ENCODE results near the gene NSDHL. TPM values are rescaled to one million over a fixed set of nuclear protein-coding genes. Genes with fewer than 3 reads are reported as not detected.

Gene NSDHL
- total and polyA plus RNA-seq, 2 of the 13 experiments (the other 11 are each of a cell fraction or from before 2014, with no cell fraction given), result 26.2 to 49.3 TPM

DNA sequence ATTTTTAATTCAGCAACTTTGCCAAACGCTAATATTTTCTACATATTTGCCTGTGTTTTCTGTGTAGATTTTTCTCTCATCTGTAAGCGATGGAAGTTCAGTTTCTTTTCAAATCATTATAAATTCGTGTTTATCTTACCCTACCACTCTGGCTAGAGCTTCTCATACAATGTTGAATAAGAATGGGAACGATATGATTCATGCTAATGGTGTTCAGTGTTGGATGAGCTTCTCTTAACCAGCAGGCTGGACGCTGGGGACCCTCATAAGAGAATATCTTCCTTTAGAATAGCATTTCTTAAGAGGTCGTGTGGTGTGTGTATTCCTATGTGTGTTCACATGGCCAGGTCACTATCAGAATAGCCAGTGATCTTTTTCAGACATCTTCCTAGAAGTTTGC is 31.0 kb downstream of the NSDHL start:
- ChIA-PET CTCF (ENCODE audit: low intra/inter-chr PET ratio, low total read pairs) (no interaction called here), POLR2A (no interaction called here)
- 92% methylated on average over 6 of the region's 6 CpGs for WGBS (ENCODE audit: low lambda C conversion rate)
- FAIRE-seq (no peak), DNase-seq (ENCODE audit: low spot score) (no peak), ATAC-seq (no peak)
- no TSS peak for BruUV-seq (replicated peaks)
- TF ChIP-seq ARNTL (CRISPR knock-in tag; IDR thresholded peaks at IDR 0.05) (no peak), MZF1 (CRISPR knock-in tag; IDR thresholded peaks at IDR 0.05; ENCODE audit: borderline replicate concordance) (no peak), ZNF605 (CRISPR knock-in tag; IDR thresholded peaks at IDR 0.05) (no peak), ZNF652 (CRISPR knock-in tag; IDR thresholded peaks at IDR 0.05; ENCODE audit: borderline replicate concordance, low read depth) (no peak), POLR2A (IDR thresholded peaks at IDR 0.05; ENCODE audit: insufficient read depth in 1 of 2, low read depth in 2 of 2, low read length in 2 of 2) (no peak), JARID2 (CRISPR knock-in tag; IDR thresholded peaks at IDR 0.05; ENCODE audit: insufficient replicate concordance) (no peak), SUZ12 (IDR thresholded peaks at IDR 0.05; ENCODE audit: low read depth, low read length) (no peak), ZNF282 (IDR thresholded peaks at IDR 0.05; ENCODE audit: partially characterized antibody) (no peak), PCBP2 (optimal IDR thresholded peaks at IDR 0.05; ENCODE audit: low read depth, low read length, poor library complexity, severe bottlenecking) (no peak), KDM2A (CRISPR knock-in tag; IDR thresholded peaks at IDR 0.05; ENCODE audit: borderline replicate concordance, low read depth) (no peak), CBX2 (IDR thresholded peaks at IDR 0.05; ENCODE audit: low read depth, low read length) (no peak), CBX2 (CRISPR knock-in tag; IDR thresholded peaks at IDR 0.05; ENCODE audit: low read depth) (no peak), NFKB2 (CRISPR knock-in tag; IDR thresholded peaks at IDR 0.05; ENCODE audit: borderline replicate concordance) (no peak), TEAD3 (CRISPR knock-in tag; optimal IDR thresholded peaks at IDR 0.05; ENCODE audit: borderline replicate concordance) (no peak), ZSCAN9 (CRISPR knock-in tag; IDR thresholded peaks at IDR 0.05; ENCODE audit: borderline replicate concordance) (no peak), ZNF567 (CRISPR knock-in tag; IDR thresholded peaks at IDR 0.05; ENCODE audit: borderline replicate concordance) (no peak), ZMAT3 (CRISPR knock-in tag; conservative IDR thresholded peaks at IDR 0.05) (no peak)
- TF ChIP-seq, protein P1, sequence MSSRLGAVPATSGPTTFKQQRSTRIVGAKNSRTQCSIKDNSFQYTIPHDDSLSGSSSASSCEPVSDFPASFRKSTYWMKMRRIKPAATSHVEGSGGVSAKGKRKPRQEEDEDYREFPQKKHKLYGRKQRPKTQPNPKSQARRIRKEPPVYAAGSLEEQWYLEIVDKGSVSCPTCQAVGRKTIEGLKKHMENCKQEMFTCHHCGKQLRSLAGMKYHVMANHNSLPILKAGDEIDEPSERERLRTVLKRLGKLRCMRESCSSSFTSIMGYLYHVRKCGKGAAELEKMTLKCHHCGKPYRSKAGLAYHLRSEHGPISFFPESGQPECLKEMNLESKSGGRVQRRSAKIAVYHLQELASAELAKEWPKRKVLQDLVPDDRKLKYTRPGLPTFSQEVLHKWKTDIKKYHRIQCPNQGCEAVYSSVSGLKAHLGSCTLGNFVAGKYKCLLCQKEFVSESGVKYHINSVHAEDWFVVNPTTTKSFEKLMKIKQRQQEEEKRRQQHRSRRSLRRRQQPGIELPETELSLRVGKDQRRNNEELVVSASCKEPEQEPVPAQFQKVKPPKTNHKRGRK (CRISPR knock-in tag; IDR thresholded peaks at IDR 0.05), result no peak
- H3K27me3 ChIP-seq (ENCODE audit: control insufficient read depth in 1 of 2, insufficient read depth in 2 of 2, low read length in 2 of 2), result no peaks in the 10 kb centered on the region
- in situ Hi-C loops (cut with HindIII; ENCODE audit: extremely low pct_ligation_motif_present, low pct_unique_long_range_greater_than_20kb), result no loop called here
- H3K79me2 ChIP-seq (ENCODE audit: insufficient read depth, low read length), result no peaks in the 10 kb centered on the region
- no peak overlapping the region for H3K27ac ChIP-seq (ENCODE audit: extremely low read length, insufficient read depth, low read length)
- H3K4me1 ChIP-seq (ENCODE audit: insufficient read depth, low read length), result no peaks in the 10 kb centered on the region
- peaks cover 1 to 61% of the 10 kb centered on the region in 2 experiments for H3K36me3 ChIP-seq (replicated peaks in 1 of 2; ENCODE audit: control insufficient read depth in 1 of 2, insufficient read depth in 2 of 2, low read length in 2 of 2)
- no peaks in the 10 kb centered on the region for H4K20me1 ChIP-seq (ENCODE audit: insufficient read depth, low read length)
- no peak overlapping the region for H3K4me2 ChIP-seq (ENCODE audit: low read depth, low read length)
- H3K9ac ChIP-seq (ENCODE audit: insufficient read depth, low read depth, low read length), result no peak overlapping the region
- intact Hi-C loops (cut with micrococcal nuclease; ENCODE audit: unreplicated experiment), result no loop called here
- no peak overlapping the region for H2AFZ ChIP-seq (ENCODE audit: low read length)
- no peak overlapping the region for H3K4me3 ChIP-seq (replicated peaks in 1 of 3; ENCODE audit: insufficient read depth in 1 of 3, low read depth in 2 of 3, low read length in 3 of 3)
- H3K9me3 ChIP-seq (ENCODE audit: low read length), result no peaks in the 10 kb centered on the region

Data from HepG2 (cell line).